HCT116 (cell line): ENCODE measurements around the gene TLR7. TPM values are rescaled to one million over a fixed set of nuclear protein-coding genes. Genes with fewer than 3 reads are reported as not detected.

ENCODE experiments used
- ATAC-seq: fragments of 200-7000 bp; cut with Tn5 transposase; 2 replicates; pipeline ENCODE4 v1.9.1; 2020; ENCODE audit warnings: mild to moderate bottlenecking, moderate library complexity
- BruUV-seq: library from RNA; stranded (reverse); fragments of 400-500 nt; replicated peaks from 2 replicates; lab custom pipeline; 2021; lab: Mats Ljungman, UMichigan
- CTCF ChIA-PET: fragments of 300-600 bp; sonication (Branson Sonifier 250); formaldehyde crosslinking; loops from one replicate; lab custom pipeline; 2021; ENCODE audit warnings: antibody characterized with exemption; lab: Charles Lee
- POLR2A ChIA-PET: fragments of 300-600, 350-600 bp; sonication (Branson Sonifier 250); formaldehyde crosslinking; loops from one replicate; lab custom pipeline; 2021; ENCODE audit warnings: antibody characterized with exemption; lab: Charles Lee
- RAD21 ChIA-PET, 2 experiments: fragments of 300-600 bp; sonication (Branson Sonifier 250); formaldehyde crosslinking; loops; one replicate each; lab custom pipeline; 2023; ENCODE audit warnings: low total read pairs in 2 of 2; ENCODE audit not compliant: uncharacterized antibody in 2 of 2, unreplicated experiment in 2 of 2, low non-redundant PET in 1 of 2; lab: Charles Lee
- DNase-seq: peaks from one replicate; pipeline ENCODE4 v3.0.0-alpha.2; 2010; ENCODE audit warnings: low read depth, low spot score
- H2AFZ ChIP-seq: fragments of 200-600 bp; shearing (Covaris generic), sonication (generic); 2 replicates; pipeline ENCODE4 v1.6.1; 2017; ENCODE audit warnings: low read depth, mixed run types, mixed read lengths, antibody characterized with exemption, low read length; ENCODE audit not compliant: poor library complexity, severe bottlenecking
- H3K27ac ChIP-seq: 2 replicates; pipeline ENCODE4 v1.5.1; 2012; ENCODE audit warnings: low read depth, low read length
- H3K27me3 ChIP-seq: fragments of 200-600 bp; sonication (generic); 2 replicates; pipeline ENCODE4 v1.6.1; 2016; ENCODE audit warnings: mixed run types, low read length, mixed read lengths; ENCODE audit not compliant: insufficient read depth
- H3K36me3 ChIP-seq, 2 experiments: fragments of 200-500 bp in 1 of 2; fragments of 200-600 bp in 1 of 2; sonication (Bioruptor generic) in 1 of 2; sonication (generic) in 1 of 2; 2 replicates each; pipeline versions ENCODE4 v1.5.1 to v1.6.1; 2014 to 2016; ENCODE audit warnings: low read length in 2 of 2, inconsistent platforms in 1 of 2, mixed read lengths in 1 of 2, mixed run types in 1 of 2; ENCODE audit not compliant: insufficient read depth in 2 of 2, control insufficient read depth in 1 of 2
- H3K4me1 ChIP-seq, 2 experiments: fragments of 200-600 bp in 1 of 2; sonication (generic) in 1 of 2; 2 replicates each; pipeline versions ENCODE4 v1.5.1 to v1.6.1; 2012 to 2017; ENCODE audit warnings: low read length in 2 of 2, inconsistent platforms in 1 of 2, mild to moderate bottlenecking in 1 of 2, mixed read lengths in 1 of 2, mixed run types in 1 of 2, moderate library complexity in 1 of 2; ENCODE audit not compliant: insufficient read depth in 2 of 2, control insufficient read depth in 1 of 2
- H3K4me2 ChIP-seq: fragments of 200-600 bp; sonication (generic); 2 replicates; pipeline ENCODE4 v1.6.1; 2017; ENCODE audit warnings: mixed run types, low read length, mixed read lengths
- H3K4me3 ChIP-seq, 2 experiments: fragments of 200-600 bp in 1 of 2; sonication (generic) in 1 of 2; replicated peaks in 1 of 2; 2 replicates each; pipeline ENCODE4 v1.5.1; 2011 to 2016; ENCODE audit warnings: low read length in 2 of 2, control low read depth in 1 of 2, low read depth in 1 of 2, mild to moderate bottlenecking in 1 of 2, mixed read lengths in 1 of 2, mixed run types in 1 of 2
- H3K79me2 ChIP-seq: fragments of 200-600 bp; sonication (generic); 2 replicates; pipeline ENCODE4 v1.6.1; 2017; ENCODE audit warnings: mild to moderate bottlenecking, mixed run types, low read length, moderate library complexity, mixed read lengths; ENCODE audit not compliant: insufficient read depth
- H3K9ac ChIP-seq: fragments of 200-600 bp; sonication (generic); 2 replicates; pipeline ENCODE4 v1.6.1; 2016; ENCODE audit warnings: low read length, mixed read lengths
- H3K9me2 ChIP-seq: fragments of 200-600 bp; sonication (generic), shearing (Covaris generic); 2 replicates; pipeline ENCODE4 v1.6.1; 2017; ENCODE audit warnings: mixed run types, mild to moderate bottlenecking, moderate library complexity; ENCODE audit not compliant: insufficient read depth
- H3K9me3 ChIP-seq, 2 experiments: fragments of 200-500 bp in 1 of 2; fragments of 200-600 bp in 1 of 2; sonication (Bioruptor generic) in 1 of 2; sonication (generic) in 1 of 2; 2 replicates each; pipeline ENCODE4 v1.6.1; 2014 to 2017; ENCODE audit warnings: low read length in 2 of 2, mixed read lengths in 2 of 2, inconsistent platforms in 1 of 2, low read depth in 1 of 2, mild to moderate bottlenecking in 1 of 2, mixed run types in 1 of 2, moderate library complexity in 1 of 2; ENCODE audit not compliant: control insufficient read depth in 1 of 2, insufficient read depth in 1 of 2
- H4K20me1 ChIP-seq: fragments of 200-600 bp; sonication (generic), shearing (Covaris generic); 2 replicates; pipeline ENCODE4 v1.6.1; 2017; ENCODE audit warnings: mixed run types, mild to moderate bottlenecking, moderate library complexity; ENCODE audit not compliant: insufficient read depth
- CBX3 ChIP-seq: IDR thresholded peaks from 2 replicates; pipeline ENCODE4 v1.6.1; 2012; ENCODE audit warnings: low read depth
- EZH2 ChIP-seq: fragments of 200-600 bp; sonication (generic); IDR thresholded peaks from 2 replicates; pipeline ENCODE4 v1.6.1; 2017; ENCODE audit warnings: antibody characterized with exemption, mixed run types
- JUND ChIP-seq: IDR thresholded peaks from 2 replicates; pipeline ENCODE4 v1.6.1; 2012
- POLR2AphosphoS5 ChIP-seq: IDR thresholded peaks from 2 replicates; pipeline ENCODE4 v1.6.1; 2011; ENCODE audit warnings: mild to moderate bottlenecking, low read depth, low read length, moderate library complexity
- SIN3A ChIP-seq: IDR thresholded peaks from 2 replicates; pipeline ENCODE4 v1.6.1; 2012; ENCODE audit warnings: low read depth
- ZFX ChIP-seq: fragments of 450-650 bp; IDR thresholded peaks from 2 replicates; pipeline ENCODE4 v1.6.1; 2017
- intact Hi-C: fragments of 100-400 bp; cut with micrococcal nuclease; formaldehyde crosslinking; loops from 2 replicates; pipeline ENCODE4 v1.10.0; 2022
- total RNA-seq: library from RNA; stranded (reverse); gene quantifications from one replicate; pipeline ENCODE4 v1.2.1, GENCODE V29; 2021; ENCODE audit not compliant: unreplicated experiment
- TF ChIP-seq, protein P1 (sequence below): IDR thresholded peaks from 2 replicates; pipeline ENCODE4 v1.6.1; 2011; ENCODE audit warnings: mild to moderate bottlenecking, low read length, moderate library complexity; ENCODE audit not compliant: insufficient replicate concordance; ENCODE audit errors: extremely low read depth

Gene TLR7
- total RNA-seq, 1 experiment from 2014 or later, result not detected

DNA sequence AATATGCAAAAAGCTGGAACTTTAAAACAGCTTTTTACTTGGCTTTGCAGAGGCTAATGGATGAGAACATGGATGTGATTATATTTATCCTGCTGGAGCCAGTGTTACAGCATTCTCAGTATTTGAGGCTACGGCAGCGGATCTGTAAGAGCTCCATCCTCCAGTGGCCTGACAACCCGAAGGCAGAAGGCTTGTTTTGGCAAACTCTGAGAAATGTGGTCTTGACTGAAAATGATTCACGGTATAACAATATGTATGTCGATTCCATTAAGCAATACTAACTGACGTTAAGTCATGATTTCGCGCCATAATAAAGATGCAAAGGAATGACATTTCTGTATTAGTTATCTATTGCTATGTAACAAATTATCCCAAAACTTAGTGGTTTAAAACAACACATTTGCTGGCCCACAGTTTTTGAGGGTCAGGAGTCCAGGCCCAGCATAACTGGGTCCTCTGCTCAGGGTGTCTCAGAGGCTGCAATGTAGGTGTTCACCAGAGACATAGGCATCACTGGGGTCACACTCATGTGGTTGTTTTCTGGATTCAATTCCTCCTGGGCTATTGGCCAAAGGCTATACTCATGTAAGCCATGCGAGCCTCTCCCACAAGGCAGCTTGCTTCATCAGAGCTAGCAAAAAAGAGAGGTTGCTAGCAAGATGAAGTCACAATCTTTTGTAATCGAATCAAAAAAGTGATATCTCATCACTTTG lies 55.2 kb downstream of the TLR7 start:
- no peaks in the 10 kb centered on the region for H3K9me3 ChIP-seq
- H3K4me3 ChIP-seq, result no peak overlapping the region
- no peaks in the 10 kb centered on the region for H3K4me1 ChIP-seq
- TF ChIP-seq CBX3, result no peak
- no peak overlapping the region for H3K27ac ChIP-seq
- ATAC-seq (no peak), DNase-seq (no peak)
- no peaks in the 10 kb centered on the region for H4K20me1 ChIP-seq
- H2AFZ ChIP-seq, result no peak overlapping the region
- ChIA-PET CTCF (no interaction called here), POLR2A (no interaction called here), RAD21 (no interaction called here)
- intact Hi-C loops, result no loop called here
- no peak overlapping the region for H3K4me2 ChIP-seq
- BruUV-seq, result no TSS peak
- H3K9me2 ChIP-seq, result no peaks in the 10 kb centered on the region
- H3K79me2 ChIP-seq, result no peaks in the 10 kb centered on the region
- 0 out of 2 replicates have a peak, but pooled peaks cover 3% of the 10 kb centered on the region for H3K27me3 ChIP-seq
- no peaks in the 10 kb centered on the region for H3K36me3 ChIP-seq
- no peak overlapping the region for H3K9ac ChIP-seq

DNA sequence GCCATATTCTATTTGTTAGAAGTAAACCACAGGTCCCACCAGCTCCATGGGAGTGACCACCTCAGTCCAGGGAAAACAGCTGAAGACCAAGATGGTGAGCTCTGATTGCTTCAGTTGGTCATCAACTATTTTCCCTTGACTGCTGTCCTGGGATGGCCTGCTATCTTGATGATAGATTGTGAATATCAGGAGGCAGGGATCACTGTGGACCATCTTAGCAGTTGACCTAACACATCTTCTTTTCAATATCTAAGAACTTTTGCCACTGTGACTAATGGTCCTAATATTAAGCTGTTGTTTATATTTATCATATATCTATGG lies 55.7 kb downstream of the TLR7 start:
- DNase-seq (no peak), ATAC-seq (no peak)
- ChIA-PET RAD21 (no interaction called here), CTCF (no interaction called here), POLR2A (no interaction called here)
- H3K36me3 ChIP-seq, result no peaks in the 10 kb centered on the region
- H4K20me1 ChIP-seq, result no peaks in the 10 kb centered on the region
- no peak overlapping the region for H2AFZ ChIP-seq
- no peak overlapping the region for H3K9ac ChIP-seq
- H3K79me2 ChIP-seq, result no peaks in the 10 kb centered on the region
- H3K4me1 ChIP-seq, result no peaks in the 10 kb centered on the region
- H3K9me3 ChIP-seq, result no peaks in the 10 kb centered on the region
- 0 out of 2 replicates have a peak, but pooled peaks cover 3% of the 10 kb centered on the region for H3K27me3 ChIP-seq
- intact Hi-C loops, result no loop called here
- H3K27ac ChIP-seq, result no peak overlapping the region
- no peak overlapping the region for H3K4me3 ChIP-seq
- no peak overlapping the region for H3K4me2 ChIP-seq
- BruUV-seq, result no TSS peak
- TF ChIP-seq EZH2 (no peak), POLR2AphosphoS5 (no peak), SIN3A (no peak), ZFX (no peak), JUND (no peak)
- TF ChIP-seq, protein P1, sequence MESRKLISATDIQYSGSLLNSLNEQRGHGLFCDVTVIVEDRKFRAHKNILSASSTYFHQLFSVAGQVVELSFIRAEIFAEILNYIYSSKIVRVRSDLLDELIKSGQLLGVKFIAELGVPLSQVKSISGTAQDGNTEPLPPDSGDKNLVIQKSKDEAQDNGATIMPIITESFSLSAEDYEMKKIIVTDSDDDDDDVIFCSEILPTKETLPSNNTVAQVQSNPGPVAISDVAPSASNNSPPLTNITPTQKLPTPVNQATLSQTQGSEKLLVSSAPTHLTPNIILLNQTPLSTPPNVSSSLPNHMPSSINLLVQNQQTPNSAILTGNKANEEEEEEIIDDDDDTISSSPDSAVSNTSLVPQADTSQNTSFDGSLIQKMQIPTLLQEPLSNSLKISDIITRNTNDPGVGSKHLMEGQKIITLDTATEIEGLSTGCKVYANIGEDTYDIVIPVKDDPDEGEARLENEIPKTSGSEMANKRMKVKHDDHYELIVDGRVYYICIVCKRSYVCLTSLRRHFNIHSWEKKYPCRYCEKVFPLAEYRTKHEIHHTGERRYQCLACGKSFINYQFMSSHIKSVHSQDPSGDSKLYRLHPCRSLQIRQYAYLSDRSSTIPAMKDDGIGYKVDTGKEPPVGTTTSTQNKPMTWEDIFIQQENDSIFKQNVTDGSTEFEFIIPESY, result no peak
- H3K9me2 ChIP-seq, result no peaks in the 10 kb centered on the region
